GM21447 (cell line): ENCODE results near the gene DCHS1.
A peak's percentile ranks its signal among the peaks of the same experiment; 100 is the strongest.

Experiments
- ATAC-seq: cut with Tn5 transposase; IDR thresholded peaks from one replicate; pipeline ENCODE4 v1.9.1; 2021; ENCODE audit not compliant: unreplicated experiment

Gene DCHS1

DNA sequence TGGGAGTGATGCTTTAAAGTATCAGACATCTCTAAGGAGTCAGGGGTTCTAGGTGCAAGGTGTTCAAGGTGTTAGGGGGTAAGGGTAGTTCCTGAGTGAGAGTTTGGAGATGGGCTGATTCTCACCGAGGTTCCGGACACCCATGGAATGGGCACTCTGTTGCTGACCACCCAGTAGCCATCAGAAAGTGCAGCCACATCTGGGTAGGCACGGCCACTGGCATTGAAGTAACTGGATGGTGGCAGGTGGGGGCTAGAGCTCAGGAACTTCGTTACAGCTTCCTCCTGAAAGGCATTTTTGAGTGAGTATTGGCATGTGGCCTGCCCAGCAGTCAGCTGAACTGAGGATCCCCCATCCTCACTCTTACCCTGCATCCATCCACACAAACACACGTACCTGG is 40.6 kb downstream of the DCHS1 start:
- ATAC-seq: no peak

GRCh38 chr11:6614446-6614845 is 41.2 kb downstream of the DCHS1 start:
- no peak for ATAC-seq

DNA sequence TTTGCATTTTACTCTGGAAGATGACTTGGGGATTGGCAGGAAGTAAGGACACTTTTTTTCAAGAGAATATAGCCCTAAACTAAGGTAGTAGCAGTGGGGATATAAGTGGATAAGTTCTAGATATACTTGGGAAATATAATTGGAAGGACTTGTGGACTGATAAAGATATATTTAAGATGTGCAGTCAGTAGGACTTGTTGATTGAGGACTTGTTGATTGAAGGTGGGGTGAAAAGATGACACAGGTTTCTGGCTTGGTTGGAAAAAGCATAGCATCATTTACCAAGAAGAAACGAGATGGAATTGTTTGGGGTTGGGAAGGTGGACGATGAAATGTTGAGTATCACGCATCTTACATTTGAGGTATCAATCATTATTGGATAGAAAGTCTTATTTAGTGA is 42.1 kb downstream of the DCHS1 start:
- no peak for ATAC-seq

DNA sequence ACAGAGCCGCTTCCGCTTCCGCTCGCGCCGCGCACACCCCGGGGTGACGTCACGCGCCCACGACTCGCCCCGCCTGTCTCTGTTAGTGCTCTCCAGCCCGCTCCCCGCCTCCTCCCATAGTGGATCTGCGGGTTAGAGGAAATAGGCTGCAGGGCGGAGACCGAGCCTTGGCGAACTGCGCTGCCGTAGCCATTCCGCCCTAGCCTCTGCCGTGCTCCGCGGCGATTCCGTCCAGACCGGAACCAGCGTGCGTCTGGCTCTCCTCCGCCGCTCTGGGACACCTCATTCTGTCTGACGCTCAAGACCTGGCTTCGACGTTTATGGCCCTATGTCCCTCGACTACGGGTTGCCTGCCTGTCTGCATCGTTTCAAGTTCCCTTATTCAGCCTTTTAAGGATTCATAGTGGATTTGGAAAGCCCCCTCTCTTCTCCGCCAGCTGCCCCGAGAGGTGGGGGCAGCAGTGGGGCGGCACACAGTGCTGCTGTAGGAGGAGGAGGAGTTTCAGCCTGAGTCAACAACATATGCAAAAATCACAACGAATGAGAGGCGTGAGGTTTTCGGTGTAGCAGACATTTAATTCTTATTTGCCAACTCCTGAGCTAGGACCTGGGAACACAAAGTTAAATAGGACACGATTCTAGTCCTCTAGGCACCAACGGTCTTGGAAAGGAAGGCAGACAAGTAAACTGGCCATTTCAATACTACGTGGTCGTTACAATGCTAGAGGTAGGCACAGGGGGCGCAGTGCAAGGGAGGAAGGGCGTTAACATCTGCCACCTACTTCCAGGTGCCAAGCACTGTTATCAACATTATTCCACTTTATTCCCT is 43.2 kb downstream of the DCHS1 start, which contains the start of gene TAF10:
TSS of gene TAF10 (minus strand) at position 4 of the 829 bp plus-strand sequence. CDS start 27 bp downstream, outside the sequence.
- peak; percentile 88 for ATAC-seq

DNA sequence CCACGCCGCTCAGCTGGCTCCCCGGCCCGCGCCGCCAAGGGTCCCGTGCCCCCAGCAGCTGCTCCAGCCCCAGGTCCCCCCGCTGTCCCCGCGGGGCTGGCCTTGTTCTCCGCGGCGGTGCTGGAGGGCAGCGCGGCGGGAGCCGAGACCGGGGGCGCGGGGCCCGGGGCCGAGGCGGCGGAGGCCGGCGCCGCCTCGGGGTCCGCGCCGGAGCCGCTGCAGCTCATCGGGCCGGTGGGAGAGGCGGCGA is 43.7 kb downstream of the DCHS1 start:
- peak; percentile 2 for ATAC-seq

- ATAC-seq: peak; percentile 5
Measured at GRCh38 chr11:6611092-6611962, 44.3 kb downstream of the DCHS1 start.

GRCh38 chr11:6610591-6610990 is 45.0 kb downstream of the DCHS1 start:
- no peak for ATAC-seq

DNA sequence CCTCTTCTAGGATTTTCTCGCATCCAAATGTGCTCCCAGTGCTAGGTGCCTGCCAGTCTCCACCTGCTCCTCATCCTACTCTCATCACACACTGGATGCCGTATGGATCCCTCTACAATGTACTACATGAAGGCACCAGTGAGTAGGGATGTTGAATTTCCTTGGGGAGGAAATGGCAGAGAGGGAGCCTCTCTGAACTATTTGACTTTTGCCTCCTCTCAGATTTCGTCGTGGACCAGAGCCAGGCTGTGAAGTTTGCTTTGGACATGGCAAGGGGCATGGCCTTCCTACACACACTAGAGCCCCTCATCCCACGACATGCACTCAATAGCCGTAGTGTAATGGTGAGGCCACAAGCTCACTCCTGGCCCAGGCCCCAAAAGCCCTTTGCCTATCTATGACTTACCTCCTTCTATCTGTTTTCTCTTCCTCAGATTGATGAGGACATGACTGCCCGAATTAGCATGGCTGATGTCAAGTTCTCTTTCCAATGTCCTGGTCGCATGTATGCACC is 46.0 kb downstream of the DCHS1 start:
- ATAC-seq: no peak

DNA sequence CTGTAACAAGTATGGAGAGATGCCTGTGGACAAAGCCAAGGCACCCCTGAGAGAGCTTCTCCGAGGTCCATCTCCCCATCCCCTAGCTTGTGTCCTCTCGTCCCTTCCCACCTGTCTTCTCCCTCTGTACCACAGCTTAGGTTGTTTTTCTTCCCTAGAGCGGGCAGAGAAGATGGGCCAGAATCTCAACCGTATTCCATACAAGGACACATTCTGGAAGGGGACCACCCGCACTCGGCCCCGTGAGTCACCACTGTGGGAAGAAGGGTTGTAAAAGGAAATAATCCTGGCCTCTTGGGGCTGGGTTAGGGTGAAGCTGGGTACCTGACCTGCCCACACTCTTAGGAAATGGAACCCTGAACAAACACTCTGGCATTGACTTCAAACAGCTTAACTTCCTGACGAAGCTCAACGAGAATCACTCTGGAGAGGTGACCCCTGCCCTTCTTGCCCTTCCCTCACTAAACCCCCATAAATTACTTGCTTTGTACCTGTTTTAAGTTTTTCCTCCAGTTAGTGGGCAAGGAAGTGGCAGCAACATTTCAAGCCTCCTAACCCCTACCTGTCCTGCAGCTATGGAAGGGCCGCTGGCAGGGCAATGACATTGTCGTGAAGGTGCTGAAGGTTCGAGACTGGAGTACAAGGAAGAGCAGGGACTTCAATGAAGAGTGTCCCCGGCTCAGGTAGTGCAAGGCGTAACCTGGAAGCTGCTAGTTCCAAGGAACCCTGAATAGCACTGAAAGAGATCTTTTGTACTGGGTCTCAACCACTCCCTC is 46.7 kb downstream of the DCHS1 start:
- no peak for ATAC-seq

GRCh38 chr11:6608011-6608410 is 47.6 kb downstream of the DCHS1 start:
- no peak for ATAC-seq

- no peak for ATAC-seq
Measured at GRCh38 chr11:6607190-6607795, 48.3 kb downstream of the DCHS1 start.

- peak; percentile 51 for ATAC-seq
Measured at GRCh38 chr11:6606471-6607189, 49.0 kb downstream of the DCHS1 start.

GRCh38 chr11:6604790-6605189 is 50.8 kb downstream of the DCHS1 start:
- ATAC-seq: no peak

DNA sequence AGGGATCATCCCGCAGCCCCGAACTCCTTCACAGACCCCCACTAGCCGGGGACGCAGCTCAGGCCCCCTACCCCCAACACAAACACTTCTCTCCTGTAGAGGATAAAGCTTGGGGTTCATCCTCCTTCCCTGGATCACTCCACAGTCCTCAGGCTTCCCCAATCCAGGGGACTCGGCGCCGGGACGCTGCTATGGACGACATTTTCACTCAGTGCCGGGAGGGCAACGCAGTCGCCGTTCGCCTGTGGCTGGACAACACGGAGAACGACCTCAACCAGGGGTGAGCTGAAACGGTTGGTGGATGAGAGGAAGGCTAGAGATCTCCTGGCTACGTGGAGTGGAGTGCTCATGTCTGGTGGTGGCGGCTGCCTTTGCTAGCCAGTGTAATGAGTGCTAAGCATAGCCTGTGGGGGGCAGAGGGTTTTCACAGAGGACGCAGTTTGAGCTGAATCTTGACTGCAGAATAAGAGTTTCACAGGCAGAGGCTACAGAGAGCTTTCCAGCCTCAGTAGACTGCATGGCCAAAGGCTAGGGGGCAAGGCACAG is 51.5 kb downstream of the DCHS1 start:
- peak; percentile 44 for ATAC-seq

- peak; percentile 54 for ATAC-seq
Measured at GRCh38 chr11:6603287-6604080, 52.1 kb downstream of the DCHS1 start, which contains the start of the genes ILK and RRP8. Gene ILK (plus strand): TSS chr11:6603774. CDS start chr11:6604272, 498 bp downstream. Gene RRP8 (minus strand): TSS chr11:6603616. CDS start chr11:6603502, 114 bp downstream.

DNA sequence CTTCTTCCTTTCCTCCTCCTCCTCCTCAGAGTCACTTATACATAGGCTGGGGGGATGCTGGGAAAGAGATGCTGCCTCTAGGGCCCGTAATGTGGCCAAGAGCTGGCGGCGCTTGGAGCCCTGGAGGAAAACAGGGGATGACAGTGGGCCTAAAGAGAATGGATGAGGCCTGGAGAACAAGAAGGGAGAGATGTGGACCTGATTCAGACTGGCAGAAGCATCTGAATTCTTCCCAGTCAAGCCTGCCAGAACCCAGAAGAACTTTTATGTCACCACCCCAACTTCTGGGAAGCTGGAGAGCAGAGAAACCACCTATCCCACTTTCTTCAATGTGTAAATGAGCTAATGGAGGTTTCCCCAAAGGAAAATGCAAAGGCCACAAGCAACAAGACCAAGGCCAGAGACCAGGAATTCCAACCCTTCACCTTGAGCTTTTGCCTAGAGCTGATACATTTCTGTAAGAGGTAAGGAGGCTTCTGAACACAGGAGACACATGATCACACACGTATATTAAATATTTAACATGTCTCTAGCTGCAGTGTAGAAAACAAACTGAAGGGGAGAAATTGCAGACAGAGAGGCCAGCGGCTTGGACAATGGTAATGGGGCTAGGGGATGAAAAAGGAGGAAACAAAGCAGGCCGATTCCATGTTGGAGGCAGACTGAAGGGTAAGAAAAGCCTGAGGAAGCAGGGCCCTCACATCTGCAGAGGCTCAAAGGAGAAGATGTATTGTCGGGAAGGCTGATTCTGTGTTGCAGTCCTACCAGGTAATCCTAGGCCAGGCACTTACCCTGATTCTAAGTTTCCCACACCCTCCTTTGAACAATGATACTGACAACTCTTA is 53.3 kb downstream of the DCHS1 start:
- ATAC-seq: no peak

DNA sequence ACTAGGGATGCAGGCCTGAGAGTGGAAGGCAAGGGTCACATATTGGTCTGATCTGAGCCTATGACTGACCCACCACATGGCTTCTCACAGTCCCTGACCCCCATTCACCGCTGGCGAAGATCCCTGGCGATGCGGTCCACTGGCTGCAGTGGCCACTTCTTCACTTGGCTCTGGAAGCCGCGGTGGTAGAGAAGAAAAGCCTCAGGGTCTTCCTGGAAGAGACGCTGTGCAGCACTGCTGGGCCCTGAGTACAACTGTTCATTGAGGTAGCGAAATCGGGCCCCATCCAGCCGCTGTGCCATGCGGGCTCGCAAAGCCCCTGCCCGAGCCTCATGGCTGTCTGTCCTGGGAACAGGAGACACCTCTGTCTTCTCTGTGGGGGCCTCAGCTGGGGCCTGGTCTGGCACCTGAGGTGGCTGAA is 54.6 kb downstream of the DCHS1 start:
- no peak for ATAC-seq

GRCh38 chr11:6599881-6600390 is 55.7 kb downstream of the DCHS1 start:
- ATAC-seq: no peak
